ENCODE results near the gene HS3ST5.

DNA sequence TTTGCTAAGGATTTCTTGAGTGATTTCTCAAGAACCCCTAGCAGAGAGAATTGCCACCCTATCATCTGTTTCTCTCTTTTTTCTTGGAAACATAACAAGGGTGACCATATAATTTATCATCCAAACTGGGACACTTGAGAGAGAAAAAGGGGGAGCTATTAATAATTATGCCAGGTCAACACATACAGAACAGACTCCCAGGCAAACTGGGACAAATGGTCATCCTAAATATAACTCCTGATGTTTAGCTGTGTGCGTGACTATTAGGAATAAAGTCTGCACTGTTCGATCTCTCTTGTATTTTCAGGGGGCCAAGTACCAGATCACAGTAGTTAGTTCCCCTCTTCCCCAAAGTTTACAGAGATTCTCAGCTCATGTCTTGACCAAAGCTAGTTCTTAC, 11.7 kb upstream of the HS3ST5 start:
- TF ChIP-seq, protein P1, sequence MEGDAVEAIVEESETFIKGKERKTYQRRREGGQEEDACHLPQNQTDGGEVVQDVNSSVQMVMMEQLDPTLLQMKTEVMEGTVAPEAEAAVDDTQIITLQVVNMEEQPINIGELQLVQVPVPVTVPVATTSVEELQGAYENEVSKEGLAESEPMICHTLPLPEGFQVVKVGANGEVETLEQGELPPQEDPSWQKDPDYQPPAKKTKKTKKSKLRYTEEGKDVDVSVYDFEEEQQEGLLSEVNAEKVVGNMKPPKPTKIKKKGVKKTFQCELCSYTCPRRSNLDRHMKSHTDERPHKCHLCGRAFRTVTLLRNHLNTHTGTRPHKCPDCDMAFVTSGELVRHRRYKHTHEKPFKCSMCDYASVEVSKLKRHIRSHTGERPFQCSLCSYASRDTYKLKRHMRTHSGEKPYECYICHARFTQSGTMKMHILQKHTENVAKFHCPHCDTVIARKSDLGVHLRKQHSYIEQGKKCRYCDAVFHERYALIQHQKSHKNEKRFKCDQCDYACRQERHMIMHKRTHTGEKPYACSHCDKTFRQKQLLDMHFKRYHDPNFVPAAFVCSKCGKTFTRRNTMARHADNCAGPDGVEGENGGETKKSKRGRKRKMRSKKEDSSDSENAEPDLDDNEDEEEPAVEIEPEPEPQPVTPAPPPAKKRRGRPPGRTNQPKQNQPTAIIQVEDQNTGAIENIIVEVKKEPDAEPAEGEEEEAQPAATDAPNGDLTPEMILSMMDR (IDR thresholded peaks at IDR 0.05; ENCODE audit: insufficient read depth, low read depth, low read length) = no peak
- no peak for TF ChIP-seq EZH2 (IDR thresholded peaks at IDR 0.05; ENCODE audit: insufficient read depth, low read length)

Data from astrocyte (in vitro differentiated cells and primary cell).